Neural progenitor cell (in vitro differentiated cells): ENCODE measurements around the gene PLEKHN1. TPM values are rescaled to one million over a fixed set of nuclear protein-coding genes. Genes with fewer than 3 reads are reported as not detected.

Experiments
- DNase-seq: peaks from one replicate; pipeline ENCODE4 v3.0.0-alpha.2; 2016; ENCODE audit warnings: low spot score
- H2AFZ ChIP-seq: fragments of 200-600 bp; sonication (generic); replicated peaks from 2 replicates; pipeline ENCODE4 v1.6.1; 2016; ENCODE audit warnings: antibody characterized with exemption
- H3F3A ChIP-seq: fragments of 200-600 bp; sonication (generic); 2 replicates; pipeline ENCODE4 v1.6.1; 2016; ENCODE audit warnings: antibody characterized with exemption, low read depth
- H3K27ac ChIP-seq: fragments of 200-600 bp; sonication (generic); 2 replicates; pipeline ENCODE4 v1.5.1; 2016; ENCODE audit warnings: mild to moderate bottlenecking
- H3K27me3 ChIP-seq: fragments of 200-600 bp; sonication (generic); 2 replicates; pipeline ENCODE4 v1.6.1; 2016; ENCODE audit warnings: mild to moderate bottlenecking, moderate library complexity
- H3K36me3 ChIP-seq: fragments of 200-600 bp; sonication (generic); 2 replicates; pipeline ENCODE4 v1.5.1; 2016
- H3K4me1 ChIP-seq: fragments of 200-600 bp; sonication (generic); 2 replicates; pipeline ENCODE4 v1.6.1; 2016; ENCODE audit warnings: mixed run types
- H3K4me2 ChIP-seq: fragments of 200-600 bp; sonication (generic); 2 replicates; pipeline ENCODE4 v1.6.1; 2016
- H3K4me3 ChIP-seq: fragments of 200-600 bp; sonication (generic); 2 replicates; pipeline ENCODE4 v1.5.1; 2016
- H3K79me2 ChIP-seq: fragments of 200-600 bp; sonication (generic); 2 replicates; pipeline ENCODE4 v1.6.1; 2016; ENCODE audit warnings: low read depth
- H3K9ac ChIP-seq: fragments of 200-600 bp; sonication (generic); 2 replicates; pipeline ENCODE4 v1.6.1; 2016
- H3K9me3 ChIP-seq: fragments of 200-600 bp; sonication (generic); 2 replicates; pipeline ENCODE4 v1.5.1; 2016; ENCODE audit warnings: low read depth
- H4K20me1 ChIP-seq: fragments of 200-600 bp; sonication (generic); 2 replicates; pipeline ENCODE4 v1.6.1; 2016; ENCODE audit warnings: low read depth
- H3K27ac Mint-ChIP-seq: 3 replicates; pipeline ENCODE4 v1.8.0; 2021; ENCODE audit warnings: mixed read lengths
- H3K27me3 Mint-ChIP-seq: 2 replicates; pipeline ENCODE4 v1.8.0; 2022; ENCODE audit warnings: low read depth, mild to moderate bottlenecking, inconsistent platforms, moderate library complexity, mixed read lengths; ENCODE audit not compliant: insufficient read depth
- H3K36me3 Mint-ChIP-seq: 3 replicates; pipeline ENCODE4 v1.8.0; 2021; ENCODE audit warnings: mixed read lengths
- H3K4me1 Mint-ChIP-seq: 3 replicates; pipeline ENCODE4 v1.8.0; 2021; ENCODE audit warnings: mixed read lengths
- H3K4me3 Mint-ChIP-seq: 3 replicates; pipeline ENCODE4 v1.8.0; 2021; ENCODE audit warnings: mild to moderate bottlenecking, moderate library complexity, mixed read lengths
- H3K9me3 Mint-ChIP-seq: 3 replicates; pipeline ENCODE4 v1.8.0; 2020; ENCODE audit warnings: mixed read lengths
- EZH2 ChIP-seq: fragments of 200-600 bp; sonication (generic); IDR thresholded peaks from 2 replicates; pipeline ENCODE4 v1.6.1; 2017; ENCODE audit warnings: antibody characterized with exemption, mild to moderate bottlenecking, moderate library complexity
- EZH2phosphoT487 ChIP-seq: fragments of 200-600 bp; sonication (generic); IDR thresholded peaks from 2 replicates; pipeline ENCODE4 v1.6.1; 2017; ENCODE audit warnings: antibody characterized with exemption
- total RNA-seq: library from RNA; depleted of rRNA; stranded (reverse); fragments of >200 nt; gene quantifications from 2 replicates; pipeline ENCODE4 v1.2.3, GENCODE V29; 2015; ENCODE audit warnings: low replicate concordance
- TF ChIP-seq, protein P1 (sequence below): fragments of 200-600 bp; sonication (generic); IDR thresholded peaks from 2 replicates; pipeline ENCODE4 v1.5.1; 2017; ENCODE audit warnings: antibody characterized with exemption, mild to moderate bottlenecking

The PLEKHN1 gene
- total RNA-seq, 1 donor from 2014 or later: not detected

DNA sequence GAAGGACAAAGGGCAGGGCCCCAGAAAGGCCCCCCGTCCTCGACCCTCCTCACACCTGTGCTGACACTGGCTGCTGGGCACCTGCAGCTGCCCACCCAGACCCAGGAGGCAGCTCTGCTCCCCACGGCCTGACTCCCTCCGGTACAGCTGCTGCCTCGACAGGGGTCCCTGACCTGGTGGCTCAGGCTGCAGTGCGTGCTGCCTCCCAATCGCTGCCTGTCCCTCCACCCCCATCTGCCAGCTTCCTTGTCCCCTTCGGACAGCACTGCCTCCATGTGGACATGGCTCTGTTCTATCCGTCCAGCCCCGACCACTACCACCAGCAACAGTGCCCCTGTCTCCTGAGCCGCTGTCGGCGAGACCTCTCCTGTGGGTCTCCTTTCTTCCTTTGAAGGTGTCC is 11.4 kb upstream of the PLEKHN1 start:
- H3K27ac Mint-ChIP-seq: no peak overlapping the region
- TF ChIP-seq, protein P1, sequence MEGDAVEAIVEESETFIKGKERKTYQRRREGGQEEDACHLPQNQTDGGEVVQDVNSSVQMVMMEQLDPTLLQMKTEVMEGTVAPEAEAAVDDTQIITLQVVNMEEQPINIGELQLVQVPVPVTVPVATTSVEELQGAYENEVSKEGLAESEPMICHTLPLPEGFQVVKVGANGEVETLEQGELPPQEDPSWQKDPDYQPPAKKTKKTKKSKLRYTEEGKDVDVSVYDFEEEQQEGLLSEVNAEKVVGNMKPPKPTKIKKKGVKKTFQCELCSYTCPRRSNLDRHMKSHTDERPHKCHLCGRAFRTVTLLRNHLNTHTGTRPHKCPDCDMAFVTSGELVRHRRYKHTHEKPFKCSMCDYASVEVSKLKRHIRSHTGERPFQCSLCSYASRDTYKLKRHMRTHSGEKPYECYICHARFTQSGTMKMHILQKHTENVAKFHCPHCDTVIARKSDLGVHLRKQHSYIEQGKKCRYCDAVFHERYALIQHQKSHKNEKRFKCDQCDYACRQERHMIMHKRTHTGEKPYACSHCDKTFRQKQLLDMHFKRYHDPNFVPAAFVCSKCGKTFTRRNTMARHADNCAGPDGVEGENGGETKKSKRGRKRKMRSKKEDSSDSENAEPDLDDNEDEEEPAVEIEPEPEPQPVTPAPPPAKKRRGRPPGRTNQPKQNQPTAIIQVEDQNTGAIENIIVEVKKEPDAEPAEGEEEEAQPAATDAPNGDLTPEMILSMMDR: no peak
- Histone ChIP-seq H2AFZ (no peak overlapping the region), H4K20me1 (peaks cover 43% of the 10 kb centered on the region), H3F3A (no peaks in the 10 kb centered on the region), H3K4me3 (no peak overlapping the region), H3K27ac (no peak overlapping the region), H3K9ac (no peak overlapping the region), H3K4me2 (no peak overlapping the region), H3K36me3 (no peaks in the 10 kb centered on the region), H3K27me3 (peaks cover 8% of the 10 kb centered on the region), H3K9me3 (no peaks in the 10 kb centered on the region), H3K79me2 (peaks cover 22% of the 10 kb centered on the region), H3K4me1 (peaks cover 4% of the 10 kb centered on the region)
- peaks cover 11% of the 10 kb centered on the region for H3K4me1 Mint-ChIP-seq
- no peak overlapping the region for H3K4me3 Mint-ChIP-seq
- no peak for DNase-seq
- no peaks in the 10 kb centered on the region for H3K9me3 Mint-ChIP-seq
- H3K27me3 Mint-ChIP-seq: peaks cover 6% of the 10 kb centered on the region
- peaks cover 25% of the 10 kb centered on the region for H3K36me3 Mint-ChIP-seq

GRCh38 chr1:955474-955873 is 10.8 kb upstream of the PLEKHN1 start:
- TF ChIP-seq EZH2phosphoT487 (no peak), EZH2 (no peak)
- TF ChIP-seq, protein P1: no peak
- no peaks in the 10 kb centered on the region for H3K36me3 ChIP-seq
- no peaks in the 10 kb centered on the region for H3K9me3 Mint-ChIP-seq
- peaks cover 9% of the 10 kb centered on the region for H3K27me3 Mint-ChIP-seq
- H3K27ac Mint-ChIP-seq: no peak overlapping the region
- no peak overlapping the region for H3K4me2 ChIP-seq
- H3K9me3 ChIP-seq: no peaks in the 10 kb centered on the region
- H4K20me1 ChIP-seq: peaks cover 38% of the 10 kb centered on the region
- H3K27me3 ChIP-seq: peaks cover 14% of the 10 kb centered on the region
- peaks cover 11% of the 10 kb centered on the region for H3K4me1 Mint-ChIP-seq
- DNase-seq: no peak
- no peak overlapping the region for H3K4me3 ChIP-seq
- H3K27ac ChIP-seq: no peak overlapping the region
- H3K79me2 ChIP-seq: peaks cover 22% of the 10 kb centered on the region
- H3K4me1 ChIP-seq: peaks cover 4% of the 10 kb centered on the region
- H3K36me3 Mint-ChIP-seq: peaks cover 19% of the 10 kb centered on the region
- no peak overlapping the region for H3K9ac ChIP-seq
- H3F3A ChIP-seq: no peaks in the 10 kb centered on the region
- H3K4me3 Mint-ChIP-seq: no peak overlapping the region
- no peak overlapping the region for H2AFZ ChIP-seq

GRCh38 chr1:956636-957035 is 9.6 kb upstream of the PLEKHN1 start:
- no peaks in the 10 kb centered on the region for H3K36me3 ChIP-seq
- H3F3A ChIP-seq: no peaks in the 10 kb centered on the region
- Mint-ChIP-seq H3K4me3 (peak overlapping the region; percentile 27), H3K27ac (no peak overlapping the region), H3K9me3 (no peaks in the 10 kb centered on the region), H3K27me3 (peaks cover 8% of the 10 kb centered on the region), H3K36me3 (peaks cover 12% of the 10 kb centered on the region), H3K4me1 (peaks cover 8% of the 10 kb centered on the region)
- peaks cover 22% of the 10 kb centered on the region for H3K79me2 ChIP-seq
- H3K4me1 ChIP-seq: peaks cover 4% of the 10 kb centered on the region
- no peak overlapping the region for H3K9ac ChIP-seq
- no peak overlapping the region for H2AFZ ChIP-seq
- no peak for DNase-seq
- H3K27ac ChIP-seq: no peak overlapping the region
- no peak overlapping the region for H3K4me3 ChIP-seq
- no peaks in the 10 kb centered on the region for H3K9me3 ChIP-seq
- TF ChIP-seq EZH2 (no peak), EZH2phosphoT487 (no peak)
- TF ChIP-seq, protein P1: no peak
- peaks cover 34% of the 10 kb centered on the region for H4K20me1 ChIP-seq
- H3K4me2 ChIP-seq: no peak overlapping the region
- H3K27me3 ChIP-seq: peaks cover 25% of the 10 kb centered on the region
